ENCODE measurements around the gene RPUSD4.

Gene RPUSD4

DNA sequence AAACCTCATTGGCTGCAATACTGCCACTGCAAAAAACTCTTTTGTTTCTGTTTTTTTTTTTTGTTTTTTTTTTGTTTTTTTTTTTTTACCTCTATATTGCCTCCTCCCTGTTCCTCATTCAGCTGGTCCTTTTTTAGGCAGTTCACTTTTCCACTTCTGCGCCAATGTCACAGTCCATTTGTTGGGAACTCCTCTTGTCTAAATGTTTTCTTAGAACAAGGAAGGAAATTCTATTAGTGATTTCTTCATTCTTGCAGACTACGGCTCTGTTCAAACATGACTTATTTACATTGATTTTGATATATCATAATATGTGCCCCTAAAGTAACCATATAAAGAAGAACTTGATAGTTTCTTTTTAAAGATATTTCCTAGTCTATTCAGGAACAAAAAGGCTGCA lies 3.0 kb upstream of the RPUSD4 start:
- no peak for DNase-seq (ENCODE audit: low read depth, low spot score)

- DNase-seq (ENCODE audit: low read depth, low spot score) = no peak
Observed at GRCh38 chr11:126212089-126212660, 725 bp upstream of the RPUSD4 start.

DNA sequence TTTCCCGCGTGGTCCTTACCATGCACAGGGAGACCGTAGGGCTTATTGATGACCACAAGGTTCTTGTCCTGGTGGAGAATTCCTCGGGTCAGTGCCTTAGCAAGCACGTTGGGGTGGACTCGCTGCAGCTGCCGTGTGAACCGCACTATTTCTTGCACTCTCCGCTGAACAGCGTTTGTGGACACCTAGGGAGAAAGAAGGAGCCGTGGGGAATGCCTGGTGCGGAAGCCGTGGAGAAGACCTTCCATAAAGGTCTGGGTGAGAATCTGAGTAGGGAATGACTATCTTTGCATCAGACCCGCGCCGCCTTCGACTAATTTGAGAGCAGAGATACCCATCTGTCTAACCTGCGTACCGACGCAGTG lies 597 bp downstream of the RPUSD4 start:
- DNase-seq (ENCODE audit: low read depth, low spot score) = no peak

DNA sequence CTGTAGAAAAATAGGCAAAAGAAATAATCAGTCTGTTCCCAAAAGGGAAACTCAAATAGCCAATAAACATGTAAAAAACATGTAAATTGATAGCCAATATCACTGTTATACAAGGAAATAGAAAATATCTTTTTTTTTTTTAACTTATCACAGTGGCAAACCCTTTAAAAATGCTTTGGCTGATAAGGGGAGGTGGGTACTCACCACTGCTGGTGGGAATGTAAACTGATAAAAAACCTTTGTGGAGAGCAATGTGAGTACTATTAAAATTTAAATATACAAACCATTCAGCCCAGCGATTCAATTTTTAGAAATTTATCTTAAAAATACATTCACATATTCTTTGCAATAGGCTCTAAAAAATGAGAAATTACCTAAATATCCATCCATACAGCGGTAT lies 3.6 kb downstream of the RPUSD4 start:
- DNase-seq (ENCODE audit: low read depth, low spot score) = no peak

DNA sequence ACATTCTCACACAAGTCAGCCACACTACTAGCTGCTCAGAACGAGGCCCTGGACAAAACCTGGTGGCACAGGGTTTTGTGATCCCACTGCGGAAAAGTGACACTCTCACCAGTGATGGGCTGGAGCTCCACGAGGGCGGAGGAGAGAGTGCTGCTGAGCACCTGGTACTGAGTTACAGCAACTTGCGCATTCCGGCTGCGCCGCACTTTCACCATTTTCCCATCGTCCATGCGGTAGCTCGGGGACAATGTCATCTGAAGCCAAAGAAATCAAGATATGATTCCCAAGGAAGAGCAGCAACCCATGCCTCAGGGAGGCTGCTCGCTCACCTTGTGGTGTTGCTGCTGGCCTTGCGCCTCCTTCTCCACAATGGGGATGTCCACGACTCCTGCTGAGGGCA lies 6.1 kb downstream of the RPUSD4 start:
- DNase-seq (ENCODE audit: low read depth, low spot score) = no peak

- DNase-seq (ENCODE audit: low read depth, low spot score) = no peak
Observed at GRCh38 chr11:126202646-126203359, 8.6 kb downstream of the RPUSD4 start.

- no peak for DNase-seq (ENCODE audit: low read depth, low spot score)
Observed at GRCh38 chr11:126198648-126199047, 12.8 kb downstream of the RPUSD4 start.

- no peak for DNase-seq (ENCODE audit: low read depth, low spot score)
Observed at GRCh38 chr11:126197277-126197939, 14.0 kb downstream of the RPUSD4 start.

DNA sequence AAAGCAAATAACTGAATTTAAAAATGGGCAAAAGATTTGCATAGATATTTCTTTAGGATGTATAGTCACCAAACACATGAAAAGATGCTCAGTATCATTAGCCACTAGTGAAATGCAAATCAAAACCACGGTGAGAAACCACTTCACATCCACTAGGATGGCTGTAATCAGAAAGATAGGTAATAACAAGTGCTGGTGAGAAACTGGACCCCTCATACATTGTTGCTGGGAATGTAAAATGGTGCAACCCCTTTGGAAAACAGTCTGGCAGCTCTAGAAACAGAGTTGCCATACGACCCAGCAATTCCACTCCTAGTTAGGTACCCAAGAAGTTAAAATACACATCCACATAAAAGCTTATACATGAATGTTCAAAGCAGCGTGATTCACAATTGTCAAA lies 16.3 kb downstream of the RPUSD4 start:
- DNase-seq (ENCODE audit: low read depth, low spot score) = no peak

GRCh38 chr11:126194121-126194543 lies 17.3 kb downstream of the RPUSD4 start:
- no peak for DNase-seq (ENCODE audit: low read depth, low spot score)

- no peak for DNase-seq (ENCODE audit: low read depth, low spot score)
Observed at GRCh38 chr11:126193038-126193478, 18.4 kb downstream of the RPUSD4 start.

DNA sequence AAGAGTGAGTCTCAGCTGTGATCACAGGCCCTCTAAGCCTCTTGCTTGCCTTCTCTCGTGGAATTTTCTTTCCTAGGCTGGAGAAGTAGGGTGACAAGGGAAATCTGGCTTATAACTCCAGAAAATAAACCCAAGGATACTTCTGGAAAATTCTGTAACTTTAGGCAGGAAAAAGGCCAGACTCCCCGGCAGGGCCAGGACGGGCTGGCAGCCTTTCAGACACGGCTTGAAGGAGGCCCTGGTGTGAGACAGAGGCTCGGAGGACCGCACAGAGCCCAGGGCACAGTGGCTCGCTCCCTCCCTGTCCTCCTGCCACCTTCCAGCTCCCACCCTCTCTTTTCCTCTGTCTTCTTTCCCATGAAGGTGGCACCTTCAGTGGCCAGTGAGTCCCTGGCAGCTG lies 19.1 kb downstream of the RPUSD4 start:
- no peak for DNase-seq (ENCODE audit: low read depth, low spot score)

- no peak for DNase-seq (ENCODE audit: low read depth, low spot score)
Observed at GRCh38 chr11:126191379-126192073, 19.9 kb downstream of the RPUSD4 start.

DNA sequence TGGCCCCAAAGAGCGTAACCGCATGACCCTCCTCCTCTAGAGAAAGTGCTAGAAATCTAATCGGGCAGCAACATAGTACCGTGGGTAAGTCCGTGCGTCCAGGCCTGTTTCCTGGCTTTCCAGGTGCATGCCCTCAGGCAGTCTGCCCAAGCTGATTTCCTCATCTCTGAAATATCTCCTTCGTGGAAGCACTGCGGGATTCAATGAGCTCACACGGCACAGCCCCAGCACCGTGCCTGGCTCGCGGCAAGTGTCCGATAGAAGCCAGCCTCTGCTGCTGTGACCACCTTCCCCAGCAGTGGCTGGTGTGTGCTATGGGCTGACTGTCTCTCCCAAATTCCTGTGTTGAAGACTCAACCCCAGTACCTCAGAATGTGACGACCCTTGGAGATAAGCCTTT lies 20.7 kb downstream of the RPUSD4 start:
- peak; percentile 41 for DNase-seq (ENCODE audit: low read depth, low spot score)

- no peak for DNase-seq (ENCODE audit: low read depth, low spot score)
Observed at GRCh38 chr11:126189109-126189929, 22.1 kb downstream of the RPUSD4 start.

GRCh38 chr11:126188332-126189108 lies 22.9 kb downstream of the RPUSD4 start:
- no peak for DNase-seq (ENCODE audit: low read depth, low spot score)

- no peak for DNase-seq (ENCODE audit: low read depth, low spot score)
Observed at GRCh38 chr11:126186708-126187529, 24.5 kb downstream of the RPUSD4 start.

GRCh38 chr11:126186025-126186698 lies 25.3 kb downstream of the RPUSD4 start:
- DNase-seq (ENCODE audit: low read depth, low spot score) = no peak

DNA sequence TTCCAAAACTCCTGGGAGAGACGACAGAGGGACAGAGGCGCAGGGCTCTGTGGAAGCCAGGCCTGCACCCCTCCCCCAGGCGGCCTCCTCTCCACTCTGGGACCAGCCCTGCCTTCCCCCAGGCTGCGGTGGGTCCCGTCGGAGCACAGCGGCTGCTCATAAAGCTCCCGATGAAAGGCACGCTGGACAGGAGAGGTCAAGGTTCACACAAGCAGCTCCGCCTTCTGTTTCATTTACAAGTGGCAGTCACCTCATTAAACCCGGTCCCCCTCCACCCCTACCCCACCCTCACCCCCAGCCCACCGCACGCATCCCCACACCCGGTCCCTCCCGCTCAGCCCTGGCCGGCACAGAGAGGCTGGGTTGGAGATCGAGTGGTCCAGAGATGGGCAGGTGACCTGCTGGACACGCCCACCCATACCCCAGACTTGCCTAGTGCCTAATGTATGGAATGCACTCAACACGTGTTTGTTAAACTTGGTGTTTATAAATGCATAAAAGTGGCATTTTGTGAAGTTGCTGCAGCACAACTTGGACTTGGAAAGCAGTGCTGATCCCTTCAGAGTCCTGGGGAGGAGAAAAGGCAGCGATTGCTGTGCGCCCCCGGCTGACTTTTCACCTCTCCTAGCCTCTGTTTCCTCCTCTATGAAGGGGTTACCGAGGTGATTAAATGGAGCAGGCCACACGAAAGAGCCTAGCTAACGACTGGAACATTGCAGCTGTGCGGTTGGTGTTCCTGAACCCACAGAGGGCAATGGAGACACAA lies 26.0 kb downstream of the RPUSD4 start:
- DNase-seq (ENCODE audit: low read depth, low spot score) = no peak

Measured in ELF-1 (cell line).